GM12878 (cell line): ENCODE measurements around the gene TRAPPC4. TPM values are rescaled to one million over a fixed set of nuclear protein-coding genes. Genes with fewer than 3 reads are reported as not detected.

ENCODE experiments used
- BHLHE40 ChIP-seq, 2 experiments: fragments of 450-650 bp in 1 of 2; IDR thresholded peaks; 2 replicates each; pipeline ENCODE4 v1.6.1; 2011 to 2017; ENCODE audit warnings: low read depth in 2 of 2, borderline replicate concordance in 1 of 2, improper control_type of control experiment in 1 of 2, low read length in 1 of 2, mild to moderate bottlenecking in 1 of 2
- ESRRA ChIP-seq: IDR thresholded peaks from 2 replicates; pipeline ENCODE4 v1.6.1; 2012; ENCODE audit warnings: mild to moderate bottlenecking, low read length, improper control_type of control experiment
- IKZF1 ChIP-seq: fragments of 450-650 bp; conservative IDR thresholded peaks from 2 replicates; pipeline ENCODE4 v1.6.1; 2017; ENCODE audit warnings: antibody characterized with exemption, mild to moderate bottlenecking
- MTA2 ChIP-seq: fragments of 450-650 bp; IDR thresholded peaks from 2 replicates; pipeline ENCODE4 v1.6.1; 2016; ENCODE audit warnings: low read depth, mild to moderate bottlenecking, moderate library complexity
- NR2C2 ChIP-seq: IDR thresholded peaks from 2 replicates; pipeline ENCODE4 v1.6.1; 2011; ENCODE audit warnings: borderline replicate concordance, low read depth; ENCODE audit not compliant: control insufficient read depth, insufficient read length
- NR2F1 ChIP-seq: fragments of 450-650 bp; conservative IDR thresholded peaks from 2 replicates; pipeline ENCODE4 v1.6.1; 2017; ENCODE audit warnings: mild to moderate bottlenecking
- RB1 ChIP-seq: fragments of 450-650 bp; formaldehyde crosslinking; IDR thresholded peaks from 2 replicates; pipeline ENCODE4 v1.6.1; 2017; ENCODE audit warnings: mild to moderate bottlenecking, borderline replicate concordance
- RFX5 ChIP-seq: IDR thresholded peaks from 2 replicates; pipeline ENCODE4 v1.6.1; 2011; ENCODE audit warnings: low read depth, low read length, improper control_type of control experiment
- RUNX3 ChIP-seq: IDR thresholded peaks from 2 replicates; pipeline ENCODE4 v1.6.1; 2012; ENCODE audit warnings: low read length, inconsistent platforms
- TARDBP ChIP-seq: IDR thresholded peaks from 2 replicates; pipeline ENCODE4 v1.6.1; 2016; ENCODE audit warnings: borderline replicate concordance
- YY1 ChIP-seq: IDR thresholded peaks from 2 replicates; pipeline ENCODE4 v1.6.1; 2011; ENCODE audit warnings: low read depth, mild to moderate bottlenecking, low read length
- polyA plus RNA-seq, 11 experiments: library from polyadenylated mRNA; depleted of rRNA in 4 of 11; unstranded in 6 of 11; stranded (reverse) in 5 of 11; fragments of >200 nt; fragmentation: Nextera tagmentation in 4 of 11; fragmentation: Illumina TruSeq in 1 of 11; extraction: Ambion mirVana in 4 of 11; extraction: Trizol in 1 of 11; gene quantifications; 1 replicate in 1 of 11; 2 replicates in 10 of 11; pipeline versions ENCODE4 v1.2.1 to v1.2.3, GENCODE V29; 2011 to 2016; ENCODE audit warnings: inconsistent platforms in 2 of 11, missing spikeins in 2 of 11, low read depth in 1 of 11
- total RNA-seq, 4 experiments: library from RNA; depleted of rRNA in 3 of 4; stranded (reverse); fragments of >200 nt in 3 of 4; fragmentation: Illumina TruSeq in 1 of 4; extraction: Trizol in 1 of 4; gene quantifications; 2 replicates each; pipeline versions ENCODE4 v1.2.1 to v1.2.3, GENCODE V29; 2013 to 2021
- TF ChIP-seq, protein P1 (sequence below): IDR thresholded peaks from 2 replicates; pipeline ENCODE4 v1.6.1; 2012; ENCODE audit warnings: low read depth, low read length, improper control_type of control experiment
- TF ChIP-seq, protein P2 (sequence below): fragments of 450-650 bp; IDR thresholded peaks from 2 replicates; pipeline ENCODE4 v1.6.1; 2017; ENCODE audit warnings: low read depth, mild to moderate bottlenecking, moderate library complexity
- TF ChIP-seq, protein P3 (sequence below): fragments of 450-650 bp; IDR thresholded peaks from 2 replicates; pipeline ENCODE4 v1.6.1; 2017; ENCODE audit warnings: mild to moderate bottlenecking, moderate library complexity
- TF ChIP-seq, protein P4 (sequence below): fragments of 450-650 bp; IDR thresholded peaks from 2 replicates; pipeline ENCODE4 v1.6.1; 2016; ENCODE audit warnings: mild to moderate bottlenecking
- TF ChIP-seq, protein P5 (sequence below): IDR thresholded peaks from 2 replicates; pipeline ENCODE4 v1.6.1; 2012; ENCODE audit warnings: mild to moderate bottlenecking, low read depth, low read length
- TF ChIP-seq, protein P6 (sequence below): fragments of 150-350 bp; IDR thresholded peaks from 2 replicates; pipeline ENCODE4 v1.6.1; 2014; ENCODE audit warnings: mild to moderate bottlenecking, low read depth, low read length

Gene TRAPPC4
- total and polyA plus RNA-seq, 10 of the 15 experiments (the other 5 are each of a cell fraction or from before 2014, with no cell fraction given): 61.6 to 231 (median 98.8) TPM

DNA sequence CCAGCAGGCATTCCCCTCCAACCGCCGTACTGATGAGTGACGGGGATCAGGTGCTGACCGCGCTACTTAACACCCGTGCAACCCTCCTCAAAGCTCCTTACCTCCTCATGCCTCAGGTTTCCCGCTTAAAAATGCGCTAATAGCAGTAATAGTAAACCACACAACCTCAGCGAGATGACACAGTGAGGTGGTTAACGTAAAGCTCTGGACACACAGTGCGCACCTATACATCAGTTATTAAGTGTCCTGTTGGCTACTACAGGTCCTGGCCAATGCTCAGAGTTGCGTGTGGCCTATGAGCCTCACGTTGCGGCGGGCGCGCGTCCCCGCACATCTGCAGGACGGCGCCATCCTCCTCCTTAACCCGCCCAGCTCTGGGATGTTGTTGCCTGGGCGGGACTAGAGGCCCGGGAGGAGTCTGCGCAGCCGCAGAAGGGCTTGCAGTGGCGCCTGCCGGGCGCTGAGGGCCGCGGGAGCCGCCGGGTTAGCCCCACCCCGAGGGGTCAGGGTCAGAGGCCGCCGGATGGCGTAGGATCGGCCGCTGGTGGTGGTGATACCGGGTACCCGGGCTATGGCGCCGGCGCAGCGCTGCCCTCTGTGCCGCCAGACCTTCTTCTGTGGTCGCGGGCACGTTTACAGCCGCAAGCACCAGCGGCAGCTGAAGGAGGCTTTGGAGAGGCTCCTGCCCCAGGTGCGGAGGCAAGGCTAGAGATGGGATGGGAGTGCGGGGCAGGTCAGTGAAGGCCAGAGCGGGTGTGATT, 20.8 kb upstream of the TRAPPC4 start, which contains the start of gene CENATAC (continued):
- TF ChIP-seq, protein P1, sequence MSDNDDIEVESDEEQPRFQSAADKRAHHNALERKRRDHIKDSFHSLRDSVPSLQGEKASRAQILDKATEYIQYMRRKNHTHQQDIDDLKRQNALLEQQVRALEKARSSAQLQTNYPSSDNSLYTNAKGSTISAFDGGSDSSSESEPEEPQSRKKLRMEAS: peak; percentile 43; the same call in 1 of the 2 replicates
- TF ChIP-seq, protein P2, sequence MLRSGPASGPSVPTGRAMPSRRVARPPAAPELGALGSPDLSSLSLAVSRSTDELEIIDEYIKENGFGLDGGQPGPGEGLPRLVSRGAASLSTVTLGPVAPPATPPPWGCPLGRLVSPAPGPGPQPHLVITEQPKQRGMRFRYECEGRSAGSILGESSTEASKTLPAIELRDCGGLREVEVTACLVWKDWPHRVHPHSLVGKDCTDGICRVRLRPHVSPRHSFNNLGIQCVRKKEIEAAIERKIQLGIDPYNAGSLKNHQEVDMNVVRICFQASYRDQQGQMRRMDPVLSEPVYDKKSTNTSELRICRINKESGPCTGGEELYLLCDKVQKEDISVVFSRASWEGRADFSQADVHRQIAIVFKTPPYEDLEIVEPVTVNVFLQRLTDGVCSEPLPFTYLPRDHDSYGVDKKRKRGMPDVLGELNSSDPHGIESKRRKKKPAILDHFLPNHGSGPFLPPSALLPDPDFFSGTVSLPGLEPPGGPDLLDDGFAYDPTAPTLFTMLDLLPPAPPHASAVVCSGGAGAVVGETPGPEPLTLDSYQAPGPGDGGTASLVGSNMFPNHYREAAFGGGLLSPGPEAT: peak; percentile 48; the same call in 1 of the 2 replicates
- TF ChIP-seq RB1 (no peak), IKZF1 (peak; percentile 73), RUNX3 (peak; percentile 64), ESRRA (no peak), RFX5 (peak; percentile 28; the same call in 1 of the 2 replicates), TARDBP (0 out of 2 replicates have a peak, but pooled peaks have one; percentile 25), MTA2 (peak; percentile 91), BHLHE40 (IDR thresholded peaks at IDR 0.05; ENCODE audit: borderline replicate concordance in 1 of 2, low read depth in 2 of 2, low read length in 1 of 2) (peak; percentile 39 to 70; a peak in 2 of 4 replicates), YY1 (peak; percentile 81), NR2F1 (peak; percentile 100), NR2C2 (peak; percentile 85)
- TF ChIP-seq, protein P3, sequence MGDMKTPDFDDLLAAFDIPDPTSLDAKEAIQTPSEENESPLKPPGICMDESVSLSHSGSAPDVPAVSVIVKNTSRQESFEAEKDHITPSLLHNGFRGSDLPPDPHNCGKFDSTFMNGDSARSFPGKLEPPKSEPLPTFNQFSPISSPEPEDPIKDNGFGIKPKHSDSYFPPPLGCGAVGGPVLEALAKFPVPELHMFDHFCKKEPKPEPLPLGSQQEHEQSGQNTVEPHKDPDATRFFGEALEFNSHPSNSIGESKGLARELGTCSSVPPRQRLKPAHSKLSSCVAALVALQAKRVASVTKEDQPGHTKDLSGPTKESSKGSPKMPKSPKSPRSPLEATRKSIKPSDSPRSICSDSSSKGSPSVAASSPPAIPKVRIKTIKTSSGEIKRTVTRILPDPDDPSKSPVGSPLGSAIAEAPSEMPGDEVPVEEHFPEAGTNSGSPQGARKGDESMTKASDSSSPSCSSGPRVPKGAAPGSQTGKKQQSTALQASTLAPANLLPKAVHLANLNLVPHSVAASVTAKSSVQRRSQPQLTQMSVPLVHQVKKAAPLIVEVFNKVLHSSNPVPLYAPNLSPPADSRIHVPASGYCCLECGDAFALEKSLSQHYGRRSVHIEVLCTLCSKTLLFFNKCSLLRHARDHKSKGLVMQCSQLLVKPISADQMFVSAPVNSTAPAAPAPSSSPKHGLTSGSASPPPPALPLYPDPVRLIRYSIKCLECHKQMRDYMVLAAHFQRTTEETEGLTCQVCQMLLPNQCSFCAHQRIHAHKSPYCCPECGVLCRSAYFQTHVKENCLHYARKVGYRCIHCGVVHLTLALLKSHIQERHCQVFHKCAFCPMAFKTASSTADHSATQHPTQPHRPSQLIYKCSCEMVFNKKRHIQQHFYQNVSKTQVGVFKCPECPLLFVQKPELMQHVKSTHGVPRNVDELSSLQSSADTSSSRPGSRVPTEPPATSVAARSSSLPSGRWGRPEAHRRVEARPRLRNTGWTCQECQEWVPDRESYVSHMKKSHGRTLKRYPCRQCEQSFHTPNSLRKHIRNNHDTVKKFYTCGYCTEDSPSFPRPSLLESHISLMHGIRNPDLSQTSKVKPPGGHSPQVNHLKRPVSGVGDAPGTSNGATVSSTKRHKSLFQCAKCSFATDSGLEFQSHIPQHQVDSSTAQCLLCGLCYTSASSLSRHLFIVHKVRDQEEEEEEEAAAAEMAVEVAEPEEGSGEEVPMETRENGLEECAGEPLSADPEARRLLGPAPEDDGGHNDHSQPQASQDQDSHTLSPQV: no peak
- TF ChIP-seq, protein P4, sequence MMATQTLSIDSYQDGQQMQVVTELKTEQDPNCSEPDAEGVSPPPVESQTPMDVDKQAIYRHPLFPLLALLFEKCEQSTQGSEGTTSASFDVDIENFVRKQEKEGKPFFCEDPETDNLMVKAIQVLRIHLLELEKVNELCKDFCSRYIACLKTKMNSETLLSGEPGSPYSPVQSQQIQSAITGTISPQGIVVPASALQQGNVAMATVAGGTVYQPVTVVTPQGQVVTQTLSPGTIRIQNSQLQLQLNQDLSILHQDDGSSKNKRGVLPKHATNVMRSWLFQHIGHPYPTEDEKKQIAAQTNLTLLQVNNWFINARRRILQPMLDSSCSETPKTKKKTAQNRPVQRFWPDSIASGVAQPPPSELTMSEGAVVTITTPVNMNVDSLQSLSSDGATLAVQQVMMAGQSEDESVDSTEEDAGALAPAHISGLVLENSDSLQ: peak; percentile 67
- TF ChIP-seq, protein P5, sequence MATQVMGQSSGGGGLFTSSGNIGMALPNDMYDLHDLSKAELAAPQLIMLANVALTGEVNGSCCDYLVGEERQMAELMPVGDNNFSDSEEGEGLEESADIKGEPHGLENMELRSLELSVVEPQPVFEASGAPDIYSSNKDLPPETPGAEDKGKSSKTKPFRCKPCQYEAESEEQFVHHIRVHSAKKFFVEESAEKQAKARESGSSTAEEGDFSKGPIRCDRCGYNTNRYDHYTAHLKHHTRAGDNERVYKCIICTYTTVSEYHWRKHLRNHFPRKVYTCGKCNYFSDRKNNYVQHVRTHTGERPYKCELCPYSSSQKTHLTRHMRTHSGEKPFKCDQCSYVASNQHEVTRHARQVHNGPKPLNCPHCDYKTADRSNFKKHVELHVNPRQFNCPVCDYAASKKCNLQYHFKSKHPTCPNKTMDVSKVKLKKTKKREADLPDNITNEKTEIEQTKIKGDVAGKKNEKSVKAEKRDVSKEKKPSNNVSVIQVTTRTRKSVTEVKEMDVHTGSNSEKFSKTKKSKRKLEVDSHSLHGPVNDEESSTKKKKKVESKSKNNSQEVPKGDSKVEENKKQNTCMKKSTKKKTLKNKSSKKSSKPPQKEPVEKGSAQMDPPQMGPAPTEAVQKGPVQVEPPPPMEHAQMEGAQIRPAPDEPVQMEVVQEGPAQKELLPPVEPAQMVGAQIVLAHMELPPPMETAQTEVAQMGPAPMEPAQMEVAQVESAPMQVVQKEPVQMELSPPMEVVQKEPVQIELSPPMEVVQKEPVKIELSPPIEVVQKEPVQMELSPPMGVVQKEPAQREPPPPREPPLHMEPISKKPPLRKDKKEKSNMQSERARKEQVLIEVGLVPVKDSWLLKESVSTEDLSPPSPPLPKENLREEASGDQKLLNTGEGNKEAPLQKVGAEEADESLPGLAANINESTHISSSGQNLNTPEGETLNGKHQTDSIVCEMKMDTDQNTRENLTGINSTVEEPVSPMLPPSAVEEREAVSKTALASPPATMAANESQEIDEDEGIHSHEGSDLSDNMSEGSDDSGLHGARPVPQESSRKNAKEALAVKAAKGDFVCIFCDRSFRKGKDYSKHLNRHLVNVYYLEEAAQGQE: no peak
- TF ChIP-seq, protein P6, sequence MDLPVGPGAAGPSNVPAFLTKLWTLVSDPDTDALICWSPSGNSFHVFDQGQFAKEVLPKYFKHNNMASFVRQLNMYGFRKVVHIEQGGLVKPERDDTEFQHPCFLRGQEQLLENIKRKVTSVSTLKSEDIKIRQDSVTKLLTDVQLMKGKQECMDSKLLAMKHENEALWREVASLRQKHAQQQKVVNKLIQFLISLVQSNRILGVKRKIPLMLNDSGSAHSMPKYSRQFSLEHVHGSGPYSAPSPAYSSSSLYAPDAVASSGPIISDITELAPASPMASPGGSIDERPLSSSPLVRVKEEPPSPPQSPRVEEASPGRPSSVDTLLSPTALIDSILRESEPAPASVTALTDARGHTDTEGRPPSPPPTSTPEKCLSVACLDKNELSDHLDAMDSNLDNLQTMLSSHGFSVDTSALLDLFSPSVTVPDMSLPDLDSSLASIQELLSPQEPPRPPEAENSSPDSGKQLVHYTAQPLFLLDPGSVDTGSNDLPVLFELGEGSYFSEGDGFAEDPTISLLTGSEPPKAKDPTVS: no peak
